Mesenteric fat pad (tissue), 1 donor: ENCODE data around the gene MTA3. TPM values are rescaled to one million over a fixed set of nuclear protein-coding genes. Genes with fewer than 3 reads are reported as not detected.
A peak's percentile ranks its signal among the peaks of the same experiment; 100 is the strongest.

Experiments
- DNase-seq: peaks from one replicate; pipeline ENCODE4 v3.0.0-alpha.2; 2020; ENCODE audit warnings: low spot score
- total RNA-seq: library from RNA; stranded (reverse); fragmentation: NEBNext Ultra II Directional; extraction: Animal tissue kit (Norgen Biotek cat#: 25700); gene quantifications from one replicate; pipeline ENCODE4 v1.2.1, GENCODE V29; 2021
- donor health status: DM: yes; HTN: yes; CAD: no.

MTA3 gene
- total RNA-seq, 1 donor from 2014 or later = 35.2 TPM

DNA sequence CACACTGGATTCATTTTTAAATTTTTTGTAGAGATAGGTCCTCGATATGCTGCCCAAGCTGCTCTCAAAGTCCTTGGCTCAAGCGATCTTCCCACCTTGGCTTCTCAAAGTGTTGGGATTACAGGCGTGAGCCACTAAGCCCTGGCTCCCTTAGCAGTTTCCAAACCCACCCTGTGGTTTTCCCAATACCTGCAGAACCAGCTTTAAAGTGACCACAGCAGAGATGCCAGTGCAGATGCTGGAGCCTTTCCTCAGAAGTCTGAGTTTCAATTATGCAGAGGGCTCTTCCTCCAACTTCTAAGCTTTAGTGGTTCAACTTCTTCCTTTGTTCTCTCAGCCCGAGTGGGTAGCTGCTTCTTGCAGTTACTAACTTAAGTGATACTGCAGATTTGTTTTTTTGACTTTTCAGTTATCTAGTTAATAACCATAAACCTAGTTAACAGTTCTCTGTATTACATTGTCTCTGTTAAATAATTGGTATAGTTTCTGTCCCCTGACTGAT, 232.1 kb downstream of the MTA3 start:
- DNase-seq = peak; percentile 35

DNA sequence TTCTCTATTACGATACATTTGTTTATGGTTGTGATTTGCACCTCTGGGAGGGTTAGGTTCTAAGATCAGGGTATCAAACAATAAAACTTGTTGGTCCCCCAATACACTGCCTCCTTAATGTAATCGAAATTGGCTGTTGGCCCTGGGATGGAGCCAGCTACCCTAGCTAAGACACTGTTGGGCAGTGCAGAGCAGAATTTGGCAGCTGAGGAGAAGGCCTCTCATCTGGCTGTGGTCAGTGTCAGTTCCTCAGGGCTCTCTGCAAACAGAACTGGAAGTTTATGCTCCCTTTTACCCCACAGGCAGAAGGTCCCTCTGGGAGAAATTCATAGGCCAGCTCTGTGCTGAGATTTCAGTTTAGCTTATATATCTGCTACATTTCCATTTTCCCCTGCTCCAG, 232.5 kb downstream of the MTA3 start:
- no peak for DNase-seq

DNA sequence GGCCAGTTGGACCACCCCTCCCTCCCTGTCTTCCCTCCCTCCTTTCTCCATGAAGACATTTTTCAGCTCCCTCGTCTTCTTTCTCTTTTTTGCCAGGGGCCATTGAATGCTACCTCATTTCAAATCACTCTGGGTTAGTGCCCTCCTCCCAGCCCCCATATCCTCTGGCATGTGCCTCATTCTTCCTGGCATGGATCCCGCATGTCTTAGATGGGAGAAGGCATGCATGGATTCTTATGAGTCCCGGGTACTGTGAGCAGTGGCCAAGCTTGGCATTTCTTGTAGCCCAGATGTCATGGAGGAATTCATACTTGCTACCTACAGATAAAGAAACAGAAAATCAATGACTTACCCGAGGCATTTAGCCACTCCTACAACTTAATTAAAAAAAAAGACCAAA, 232.9 kb downstream of the MTA3 start:
- peak; percentile 30 for DNase-seq

DNA sequence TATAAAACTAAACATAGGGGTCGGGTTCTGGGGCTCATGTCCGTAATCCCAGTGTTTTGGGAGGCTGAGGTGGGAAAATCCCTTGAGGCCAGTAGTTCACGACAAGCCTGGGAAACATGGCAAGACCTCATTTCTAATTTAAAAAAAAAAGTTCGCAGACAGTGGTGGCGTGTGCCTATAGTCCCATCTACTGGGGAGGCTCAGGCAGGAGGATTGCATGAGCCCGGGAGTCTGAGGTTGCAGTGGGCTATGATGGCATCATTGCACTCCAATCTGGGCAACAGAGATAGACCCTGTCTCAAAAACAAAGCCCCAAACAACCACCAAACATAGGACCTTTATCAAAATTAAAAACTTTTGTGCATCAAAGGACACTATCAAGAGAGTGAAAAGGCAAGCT, 233.7 kb downstream of the MTA3 start:
- DNase-seq = peak; percentile 37

DNA sequence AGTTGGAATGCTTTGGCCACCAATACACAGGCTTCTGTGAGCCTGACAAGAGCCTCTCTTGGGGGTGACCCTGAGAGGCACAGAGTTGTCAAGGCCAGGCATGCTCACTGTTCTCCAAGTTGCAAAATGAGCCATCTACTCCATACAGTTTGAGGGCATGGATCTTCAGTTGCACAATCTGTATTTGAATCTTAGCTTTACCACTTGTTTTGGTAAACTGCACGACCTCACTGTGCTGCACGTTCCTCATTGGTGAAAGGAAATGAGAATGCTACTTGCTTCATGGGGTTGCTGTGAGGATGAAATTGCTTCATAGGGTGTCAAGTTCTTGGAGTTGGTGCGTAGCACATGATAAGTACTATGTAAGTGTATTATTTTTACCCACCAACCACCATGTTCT, 235.9 kb downstream of the MTA3 start:
- no peak for DNase-seq

DNA sequence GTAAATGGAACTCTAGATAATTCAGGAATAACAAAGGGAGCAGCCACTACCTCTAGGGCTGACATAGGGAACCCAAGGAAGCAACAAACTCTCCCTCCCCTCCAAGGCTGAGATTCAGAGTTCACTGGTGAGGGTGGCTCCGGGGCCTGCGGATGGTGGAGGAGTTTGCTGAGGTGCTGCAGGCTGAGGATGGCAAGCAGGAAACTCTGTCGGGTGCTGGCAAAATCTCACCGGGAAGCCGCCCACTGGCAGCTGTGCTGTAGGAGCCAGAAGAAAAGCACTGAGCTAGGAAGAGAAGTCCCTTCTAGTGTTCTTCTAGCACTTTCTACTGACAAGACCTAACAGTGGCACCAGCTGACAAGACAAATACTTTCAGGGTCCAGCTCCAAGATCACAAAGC, 236.5 kb downstream of the MTA3 start:
- peak; percentile 30 for DNase-seq

Other genes starting within 250 kb of the MTA3 start
- gene COX7A2L, start 207.4 kb upstream of the MTA3 start, total RNA-seq = 78.5 TPM
- not detected for gene KCNG3, start 74.7 kb upstream of the MTA3 start, total RNA-seq
- gene OXER1, start 195.5 kb downstream of the MTA3 start, total RNA-seq = 0.84 TPM
- gene HAAO, start 224.0 kb downstream of the MTA3 start, total RNA-seq = 2.8 TPM